GM03348 (cell line): ENCODE data around the gene TP53AIP1.

ENCODE experiments used
- DNase-seq: peaks from one replicate; pipeline ENCODE4 v3.0.0; 2012; ENCODE audit warnings: low spot score

Gene TP53AIP1

GRCh38 chr11:128942817-128943427, at the start of gene TP53AIP1:
TSS of gene TP53AIP1 (minus strand) at chr11:128942871. CDS start at chr11:128937818, 5,053 bp downstream.
- DNase-seq = no peak

DNA sequence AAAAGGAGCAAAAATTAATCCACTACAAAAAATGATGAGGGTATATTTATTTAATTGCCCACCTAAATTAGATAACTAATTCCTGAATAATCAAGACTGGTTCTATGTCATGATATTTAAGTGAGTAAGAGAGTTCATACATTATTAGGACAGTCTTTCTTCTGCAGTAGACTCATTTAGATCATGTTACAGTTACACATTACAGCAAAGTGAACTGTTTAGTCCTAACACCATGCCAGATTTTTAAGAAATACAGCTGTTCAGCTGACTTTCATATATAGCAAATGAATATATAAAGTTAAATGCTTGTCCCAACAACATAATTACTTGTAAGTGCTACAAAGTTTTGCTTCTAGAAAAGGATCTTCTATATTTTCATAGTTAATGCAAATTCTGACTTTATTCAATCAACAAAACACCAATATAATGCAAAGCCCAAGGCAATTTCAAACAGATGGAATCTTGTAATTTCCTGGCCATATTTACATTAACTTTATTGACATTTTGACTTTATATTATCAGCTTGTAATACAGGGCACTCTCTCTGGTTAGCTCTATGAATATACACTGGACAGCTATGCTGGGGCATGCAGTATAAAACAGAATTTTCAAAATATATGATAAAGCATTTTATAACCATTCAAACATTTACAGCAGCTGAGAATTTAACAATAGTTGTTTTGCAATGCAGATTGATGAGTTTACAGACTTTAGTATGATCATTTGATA, 45.7 kb upstream of the TP53AIP1 start:
- no peak for DNase-seq

GRCh38 chr11:128985880-128986279, 43.2 kb upstream of the TP53AIP1 start:
- DNase-seq = no peak

DNA sequence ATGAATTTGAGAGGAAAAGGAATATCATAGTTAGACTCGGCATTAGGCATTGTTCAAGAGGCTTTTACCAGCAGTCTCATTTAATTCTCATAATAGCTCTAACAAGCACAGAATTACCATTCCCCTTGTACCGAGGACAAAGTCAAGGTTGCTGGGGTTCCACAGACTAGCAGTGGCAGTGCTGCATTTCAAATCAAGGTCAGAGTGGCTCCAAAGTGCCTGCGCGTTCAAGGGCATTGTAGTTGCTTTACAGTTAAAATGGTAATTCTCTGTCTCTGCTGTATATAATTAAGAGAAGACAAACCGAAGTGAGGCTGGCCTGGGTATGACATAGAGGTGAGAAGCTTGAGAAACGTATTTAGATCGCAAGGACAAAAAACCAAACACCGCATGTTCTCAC, 40.4 kb upstream of the TP53AIP1 start:
- DNase-seq = no peak

- no peak for DNase-seq
Measured at GRCh38 chr11:128981254-128981653, 38.6 kb upstream of the TP53AIP1 start.

DNA sequence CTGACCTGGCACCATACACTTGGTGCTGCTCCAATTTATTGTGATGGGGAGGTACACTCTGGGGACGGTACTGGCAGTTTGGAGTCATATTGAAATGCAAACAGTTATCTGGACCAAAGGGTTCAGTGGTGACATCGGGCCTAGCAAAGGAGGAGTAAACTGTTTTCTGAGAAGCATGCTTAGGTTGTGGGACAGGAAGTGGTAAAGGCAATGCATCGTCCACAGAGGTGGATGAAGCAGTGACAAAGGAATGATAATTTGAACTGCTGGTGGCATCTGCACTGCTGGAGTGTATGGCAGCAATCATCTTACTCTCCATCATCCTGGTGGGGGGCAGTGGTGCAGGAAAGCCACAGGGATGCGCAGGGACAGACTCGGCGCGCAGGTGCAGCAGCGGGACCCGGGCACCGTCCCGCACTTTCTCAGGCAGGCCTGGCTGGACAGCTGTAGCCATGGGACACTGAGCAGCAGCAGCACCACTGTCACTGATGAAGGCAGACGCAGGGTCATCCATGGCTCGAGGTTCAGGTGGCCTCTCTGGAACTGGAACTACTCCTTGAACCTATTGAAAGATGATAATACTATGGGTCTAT, 28.0 kb upstream of the TP53AIP1 start:
- DNase-seq = no peak

GRCh38 chr11:128968916-128969315, 26.2 kb upstream of the TP53AIP1 start:
- no peak for DNase-seq

GRCh38 chr11:128967578-128967977, 24.9 kb upstream of the TP53AIP1 start:
- no peak for DNase-seq

DNA sequence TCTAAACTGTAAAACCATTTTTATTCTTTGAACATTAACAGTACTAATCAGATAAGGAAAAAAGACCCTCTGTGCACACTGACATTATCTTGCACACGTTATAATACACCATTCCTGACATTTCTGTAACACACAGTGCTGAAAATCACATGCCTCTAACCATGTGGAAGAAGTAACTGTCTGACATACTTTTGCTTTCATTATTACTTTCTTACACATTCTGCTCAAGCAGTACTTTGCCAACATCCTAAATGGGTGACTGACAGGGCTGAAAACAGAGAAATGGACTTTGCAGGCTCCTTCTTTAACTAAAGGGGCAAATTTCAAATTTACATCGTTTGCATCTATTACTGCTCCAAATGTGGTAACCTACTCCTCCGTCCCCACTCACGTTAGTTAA, 22.8 kb upstream of the TP53AIP1 start:
- no peak for DNase-seq

- DNase-seq = no peak
Measured at GRCh38 chr11:128964463-128964930, 21.8 kb upstream of the TP53AIP1 start.

- DNase-seq = no peak
Measured at GRCh38 chr11:128963744-128964325, 21.2 kb upstream of the TP53AIP1 start.

DNA sequence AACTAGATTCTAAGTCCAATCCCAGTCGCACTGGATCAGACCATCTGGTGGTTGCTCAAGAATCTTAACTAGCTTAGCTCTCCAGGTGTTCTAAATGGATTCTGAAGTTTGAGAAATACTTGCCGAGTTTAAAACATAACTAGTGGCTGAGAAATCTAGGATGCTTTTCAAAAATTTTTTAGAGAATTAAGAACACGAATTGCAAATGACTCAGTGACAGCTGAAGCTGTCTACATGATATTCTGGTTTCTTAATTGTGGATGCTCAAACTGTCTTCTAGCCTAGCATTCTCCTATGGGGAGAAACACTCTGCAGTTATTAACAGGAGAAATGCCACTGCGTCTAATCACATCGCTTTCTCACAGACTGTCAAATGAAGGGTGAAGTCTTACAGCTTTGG, 20.2 kb upstream of the TP53AIP1 start:
- no peak for DNase-seq

DNA sequence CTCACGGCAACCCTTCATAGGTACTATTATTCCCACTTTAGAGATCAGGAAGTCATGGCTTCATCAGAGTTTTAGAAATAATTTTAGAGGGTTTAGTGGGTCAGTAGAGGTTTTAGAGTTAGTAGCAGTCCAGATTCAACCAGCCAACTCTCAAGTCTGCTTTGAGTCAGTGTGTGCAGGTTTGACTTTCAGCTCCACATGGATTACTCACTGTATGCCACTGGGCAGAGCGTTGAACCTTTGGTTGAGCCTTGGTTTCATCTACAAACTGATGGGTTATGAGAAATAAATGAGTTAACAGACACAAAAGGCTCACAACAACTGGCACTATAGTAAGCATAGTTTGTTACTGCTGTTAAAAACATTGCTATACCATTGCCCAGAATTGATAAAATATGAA, 19.0 kb upstream of the TP53AIP1 start:
- no peak for DNase-seq

GRCh38 chr11:128957202-128957482, 14.5 kb upstream of the TP53AIP1 start:
- no peak for DNase-seq

DNA sequence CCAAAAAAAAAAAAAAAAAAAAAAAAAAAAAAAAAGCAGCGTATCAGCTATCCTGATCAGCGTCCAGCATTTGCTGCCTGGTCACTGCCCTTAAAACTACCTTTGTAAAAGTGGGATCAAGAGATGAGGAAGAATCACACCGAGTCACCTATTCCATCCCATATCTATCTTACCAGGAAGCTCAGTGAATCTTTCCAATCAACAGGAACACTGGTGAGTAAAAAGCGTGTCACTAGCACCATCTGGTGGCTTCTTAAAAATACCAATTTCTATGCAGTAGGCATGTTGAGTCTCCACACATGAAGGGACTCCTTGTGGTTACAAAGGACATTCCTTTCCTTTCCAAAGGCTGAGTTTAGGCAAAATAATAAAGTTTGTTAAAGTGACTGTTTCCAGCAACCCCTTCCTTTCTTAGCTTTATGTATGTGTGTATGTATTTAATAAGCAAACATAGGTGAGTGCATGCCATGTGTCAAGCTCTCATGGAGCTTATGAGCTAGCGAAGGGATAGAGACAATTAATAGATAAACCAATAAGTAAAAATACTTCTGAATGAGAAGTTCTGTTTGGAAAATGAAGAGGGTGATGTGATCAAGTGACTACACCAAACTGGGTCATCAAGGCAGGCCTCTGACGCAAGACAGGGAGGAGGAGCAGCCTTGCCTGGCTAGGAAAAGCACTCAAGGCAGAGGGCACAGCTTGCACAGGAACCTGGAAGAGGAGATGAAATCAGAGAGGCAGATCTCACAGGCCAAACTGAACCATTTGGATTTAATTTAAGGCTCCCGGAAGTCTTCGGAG, 13.9 kb upstream of the TP53AIP1 start:
- peak; percentile 84 for DNase-seq

GRCh38 chr11:128955636-128956035, 13.0 kb upstream of the TP53AIP1 start:
- no peak for DNase-seq

- no peak for DNase-seq
Measured at GRCh38 chr11:128953151-128953550, 10.5 kb upstream of the TP53AIP1 start.

DNA sequence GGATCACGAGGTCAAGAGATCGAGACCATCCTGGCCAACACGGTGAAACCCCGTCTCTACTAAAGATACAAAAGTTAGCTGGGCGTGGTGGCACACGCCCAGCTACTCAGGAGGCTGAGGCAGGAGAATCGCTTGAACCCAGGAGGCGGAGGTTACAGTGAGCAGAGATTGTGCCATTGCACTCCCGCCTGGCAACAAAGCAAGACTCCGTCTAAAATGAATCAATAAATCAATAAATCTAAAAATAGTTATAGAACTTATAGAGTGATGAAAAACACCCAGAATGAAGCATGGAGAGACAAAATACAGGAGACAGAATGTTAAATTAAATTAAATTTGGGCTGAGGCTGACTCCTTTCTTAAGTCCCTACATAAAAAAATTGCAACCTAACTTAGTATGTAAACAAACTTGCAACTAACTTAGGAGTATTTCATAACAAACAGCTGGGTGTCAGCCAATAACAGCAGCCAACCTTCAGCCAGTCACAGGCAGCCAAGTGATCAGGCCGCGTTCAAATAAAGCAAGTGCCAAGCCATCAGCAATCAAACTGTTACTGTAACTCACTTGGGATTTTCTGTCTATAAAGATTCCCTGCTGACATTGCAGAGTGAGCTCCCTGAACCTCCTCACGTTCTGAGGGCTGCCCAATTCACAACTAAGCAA, 7.3 kb upstream of the TP53AIP1 start:
- no peak for DNase-seq

DNA sequence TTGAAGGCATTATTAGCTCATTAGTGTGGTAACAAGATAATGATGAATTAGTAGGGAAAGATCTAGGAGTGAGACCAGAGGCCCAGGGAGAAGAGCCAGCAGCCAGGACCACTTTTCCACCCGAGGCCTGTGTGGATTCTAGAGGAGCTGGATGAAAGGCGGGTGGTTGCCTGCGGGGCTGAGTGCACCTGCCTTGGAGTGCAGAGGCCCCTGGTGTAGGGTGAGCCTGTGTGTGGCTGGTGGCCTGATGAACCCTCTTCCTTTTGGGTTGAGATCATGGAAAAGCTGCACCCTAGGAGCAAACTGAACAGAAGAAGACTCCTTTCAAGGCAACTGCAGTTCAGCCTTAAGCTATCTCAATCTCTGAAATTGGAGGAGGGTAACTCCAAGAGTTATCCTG, 5.9 kb upstream of the TP53AIP1 start:
- DNase-seq = no peak

DNA sequence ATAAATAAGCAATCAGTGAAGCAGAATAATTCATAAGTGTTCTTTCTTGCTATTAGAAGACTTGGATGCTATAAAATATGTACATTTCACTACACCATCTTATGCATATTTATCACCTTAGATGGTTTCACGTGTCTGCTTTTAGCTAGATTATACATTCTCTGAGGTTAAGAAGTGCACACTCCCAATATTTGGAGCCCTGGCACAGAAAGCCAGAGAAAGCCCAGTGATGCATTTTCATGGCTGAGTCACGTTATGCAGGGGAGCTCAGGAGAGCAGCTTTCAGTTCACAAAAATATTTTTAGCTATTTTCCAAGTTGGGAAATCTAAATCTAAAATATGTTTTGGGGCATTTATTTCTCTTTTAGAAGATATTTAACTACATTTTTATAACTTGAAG, 5.1 kb upstream of the TP53AIP1 start:
- DNase-seq = no peak

DNA sequence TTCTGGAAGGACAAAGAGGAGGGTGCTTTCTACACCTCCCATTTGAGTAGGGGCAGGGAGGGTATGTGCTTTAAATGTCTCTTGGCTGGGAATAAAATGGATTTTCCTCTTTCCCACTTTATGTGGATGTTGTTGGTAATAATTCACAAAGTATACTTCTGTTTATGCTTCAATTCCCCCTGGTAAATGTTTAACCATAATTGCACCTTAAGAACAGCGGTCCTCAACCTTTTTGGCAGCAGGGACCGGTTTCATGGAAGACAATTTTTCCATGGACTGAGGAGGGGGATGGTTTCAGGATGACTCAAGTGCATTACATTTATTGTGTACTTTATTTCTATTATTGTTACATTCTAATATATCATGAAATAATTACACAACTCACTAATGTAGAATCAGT, 4.0 kb upstream of the TP53AIP1 start:
- no peak for DNase-seq

DNA sequence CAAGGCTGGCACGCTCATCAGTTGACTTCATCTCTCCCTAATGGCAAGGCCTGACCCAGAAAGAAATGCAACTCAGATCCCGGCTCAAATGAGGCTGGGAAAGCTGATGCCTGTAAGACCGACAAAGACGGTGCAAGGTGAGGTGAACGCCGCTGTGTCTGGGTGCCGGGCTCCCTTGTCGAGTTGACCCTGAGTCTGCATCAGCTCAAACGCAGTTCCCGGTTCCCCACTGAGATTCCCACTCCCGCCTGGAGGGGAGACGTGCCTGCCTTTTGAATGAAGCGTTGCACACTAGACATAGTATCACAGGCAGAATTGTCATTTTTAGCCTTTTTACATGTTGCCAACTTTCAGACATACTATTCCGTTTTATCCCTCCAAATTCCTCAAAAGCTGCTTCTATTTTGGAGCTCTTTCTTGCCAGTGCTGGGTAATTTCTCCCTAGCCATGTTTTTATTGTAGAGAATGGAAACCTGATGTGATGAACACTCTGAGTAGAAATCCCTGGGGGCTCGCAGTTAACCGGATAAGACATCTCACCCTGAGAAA, 831 bp upstream of the TP53AIP1 start:
- no peak for DNase-seq
